ENCODE data around the gene LRRC26.

LRRC26 gene

DNA sequence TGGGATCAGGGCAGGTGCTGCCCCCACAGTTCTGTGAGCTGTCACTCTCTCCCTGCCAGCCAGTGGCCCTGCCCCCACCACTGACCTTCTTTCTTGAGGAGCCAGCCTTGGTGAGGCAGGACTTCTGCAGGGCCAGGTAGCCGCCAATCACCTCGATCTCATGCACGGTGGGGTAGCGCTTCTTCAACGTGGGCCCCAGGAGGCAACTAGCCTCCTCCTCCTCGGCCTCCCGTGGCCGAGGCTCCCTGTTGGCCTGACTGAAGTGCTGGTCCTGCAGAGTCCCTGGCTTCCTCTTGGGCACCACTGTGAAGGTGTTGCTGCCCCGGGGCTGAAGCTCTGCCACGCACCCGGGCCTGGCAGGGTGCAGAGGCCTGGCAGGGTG lies 29.0 kb upstream of the LRRC26 start:
- no peak for DNase-seq

DNA sequence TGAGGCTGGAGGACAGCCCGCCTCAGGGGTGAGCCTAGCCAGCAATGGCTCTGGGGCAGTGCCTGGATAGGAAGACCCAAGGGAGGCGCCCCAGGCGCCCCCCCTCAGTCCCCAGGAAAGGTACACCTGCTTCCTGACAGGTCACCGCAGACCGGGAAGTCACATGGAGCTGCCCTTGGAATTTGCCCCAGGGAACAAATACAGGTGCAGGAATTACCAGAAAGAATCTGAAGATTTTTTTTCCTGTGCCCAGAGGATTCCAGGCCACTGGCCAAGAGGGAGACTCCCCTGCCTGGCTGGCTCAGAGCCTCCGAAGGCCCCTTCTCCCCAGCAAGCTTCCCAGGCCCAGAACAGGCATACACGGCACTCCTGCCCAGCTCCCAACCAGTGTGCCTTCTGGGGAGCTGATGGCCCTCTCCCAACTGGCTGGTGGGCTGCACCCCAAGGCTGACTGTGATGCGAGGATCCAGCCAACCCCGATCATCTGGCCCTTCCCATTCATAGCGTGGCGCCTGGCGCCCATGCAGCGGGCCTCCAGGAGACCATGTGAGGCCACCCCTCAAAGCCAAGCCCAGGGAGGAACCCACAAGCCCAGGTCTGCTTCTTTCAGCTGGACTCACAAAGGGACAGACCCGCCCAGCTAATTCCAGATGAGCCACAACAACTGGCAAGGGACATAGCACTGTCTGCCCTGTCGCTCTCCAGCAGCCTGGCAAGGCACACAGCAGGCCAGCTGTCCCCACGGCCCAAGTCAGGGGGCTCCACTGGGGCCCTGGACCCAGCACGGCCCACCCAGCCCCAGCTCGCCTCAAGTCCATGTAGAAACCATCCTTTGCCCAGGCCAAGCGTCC lies 28.4 kb upstream of the LRRC26 start:
- DNase-seq: no peak

DNA sequence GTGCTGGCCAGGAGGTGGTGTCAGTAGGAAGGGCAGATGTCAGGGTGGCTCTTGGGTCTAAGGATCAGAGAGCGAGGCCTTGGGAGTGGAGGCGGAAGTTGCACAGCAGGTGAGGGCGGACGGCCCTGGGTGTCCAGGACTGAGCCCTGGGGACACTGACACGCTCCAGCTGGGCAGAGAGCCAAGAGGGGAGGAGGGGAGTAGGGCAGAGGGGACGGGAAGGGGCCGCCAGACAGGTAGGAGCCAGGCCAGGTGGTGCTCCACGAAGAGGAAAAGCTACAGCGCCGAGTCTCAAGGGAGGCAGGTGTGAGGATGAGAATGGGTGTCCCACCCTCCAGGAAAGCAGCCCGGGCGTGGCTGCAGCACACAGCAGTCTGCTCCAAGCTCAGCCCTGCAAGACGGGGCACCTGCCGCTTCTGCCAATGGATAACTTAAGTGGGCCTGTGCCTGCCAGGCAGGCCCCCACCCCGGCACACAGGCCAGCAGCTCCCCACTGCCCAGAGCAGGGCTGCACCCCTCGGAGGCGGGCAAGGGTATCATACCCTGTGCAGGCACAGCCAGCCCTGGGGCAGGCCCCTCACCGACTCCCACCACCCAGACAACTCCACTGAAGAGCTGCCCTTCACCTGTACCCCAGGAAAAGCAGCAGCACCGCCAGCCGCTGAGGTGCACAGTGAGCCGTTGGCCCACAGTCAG lies 25.8 kb upstream of the LRRC26 start:
- DNase-seq: no peak

DNA sequence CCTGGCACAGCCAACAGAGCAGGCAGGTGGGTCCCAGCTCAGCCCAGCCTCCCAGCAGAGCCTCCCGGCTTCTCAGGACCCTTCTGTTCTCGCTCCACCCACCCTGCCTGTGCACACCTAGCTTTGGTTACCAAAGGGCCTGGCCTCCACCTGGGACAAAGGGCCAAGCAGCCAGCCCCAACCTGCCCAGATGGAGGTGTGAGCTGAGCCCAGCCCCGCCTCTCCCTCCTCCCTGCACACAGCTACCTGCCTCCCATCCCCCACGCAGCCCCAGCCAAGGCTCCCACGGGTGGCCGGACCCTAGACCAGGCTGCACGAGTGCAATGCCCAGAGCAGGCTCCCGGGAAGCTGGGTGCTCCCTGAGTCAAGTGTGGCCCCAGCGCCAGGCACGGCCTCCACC lies 25.1 kb upstream of the LRRC26 start:
- DNase-seq: no peak

DNA sequence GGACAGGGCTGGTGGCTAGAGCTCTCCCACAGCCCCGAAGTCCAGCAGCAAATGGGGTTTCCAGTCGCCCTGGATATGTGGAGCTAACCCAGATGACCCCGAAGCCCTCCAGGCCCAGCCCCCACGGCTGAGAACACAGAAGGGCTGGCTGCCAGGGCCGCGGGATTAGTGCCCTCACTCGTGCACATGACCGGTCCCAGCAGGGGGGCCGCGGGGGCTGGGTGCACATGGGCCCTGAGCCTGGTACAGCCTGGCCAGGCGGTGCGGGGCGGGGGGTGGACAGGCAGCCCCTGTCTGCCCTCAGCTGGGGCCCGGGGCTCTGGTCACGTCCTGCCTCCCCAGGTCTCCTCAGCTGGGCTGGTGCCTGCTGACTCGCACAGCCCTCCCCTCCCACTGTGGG lies 24.5 kb upstream of the LRRC26 start:
- no peak for DNase-seq

DNA sequence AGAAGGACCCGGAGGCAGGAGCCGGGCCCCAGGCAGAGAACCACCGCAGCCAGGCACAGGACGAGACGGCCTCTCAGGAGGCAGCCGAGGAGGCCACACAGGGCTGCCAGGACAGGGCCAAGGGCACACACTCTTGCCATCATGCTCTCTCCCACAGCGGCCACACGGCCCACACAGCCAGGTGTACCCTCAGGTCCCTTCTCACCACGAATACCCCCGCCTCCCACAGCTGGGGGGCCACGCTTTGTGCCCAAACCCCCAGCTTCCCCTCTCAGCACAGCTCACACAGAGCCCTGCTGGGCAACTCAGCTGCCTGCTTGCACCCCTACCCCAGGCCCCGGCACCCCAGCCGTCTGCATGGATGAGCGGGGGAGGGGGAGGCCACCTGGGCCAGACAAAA lies 23.9 kb upstream of the LRRC26 start:
- DNase-seq: no peak

DNA sequence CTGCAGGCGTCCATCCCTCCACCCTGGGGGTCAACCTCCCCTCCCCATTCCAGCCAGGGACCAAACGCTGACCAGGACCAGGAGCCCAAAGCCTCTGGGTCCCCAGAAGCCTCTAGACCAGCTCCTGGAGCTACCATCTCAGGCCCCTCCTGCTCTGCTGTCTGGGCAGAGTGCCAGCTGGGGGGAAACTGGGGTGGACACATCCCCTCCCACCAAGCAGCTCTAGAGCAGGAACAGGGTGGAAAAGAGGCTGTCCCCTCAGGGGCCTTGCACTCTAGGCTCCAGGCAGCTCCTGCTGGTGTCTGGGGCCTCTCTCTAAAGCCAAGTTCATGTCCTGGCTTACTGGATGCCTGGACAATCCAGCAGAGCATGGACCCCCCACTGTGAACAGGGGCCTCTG lies 23.0 kb upstream of the LRRC26 start:
- DNase-seq: no peak

DNA sequence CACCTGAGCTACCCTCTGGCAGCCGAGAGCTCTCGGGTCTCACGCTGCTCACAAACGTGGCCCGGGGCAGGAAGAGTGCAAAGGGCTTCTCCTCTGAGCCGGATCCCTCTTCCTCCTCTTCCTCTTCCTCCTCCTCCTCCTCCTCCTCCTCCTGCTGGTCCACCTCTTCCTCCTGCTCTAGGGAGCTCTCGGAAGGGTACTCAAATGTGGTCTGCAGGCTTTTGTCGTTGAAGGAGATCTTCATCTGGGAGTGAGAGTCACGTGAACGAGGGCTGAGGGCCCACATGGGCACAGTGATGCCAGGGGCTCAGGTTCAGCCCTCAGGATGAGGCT lies 22.6 kb upstream of the LRRC26 start:
- DNase-seq: no peak

DNA sequence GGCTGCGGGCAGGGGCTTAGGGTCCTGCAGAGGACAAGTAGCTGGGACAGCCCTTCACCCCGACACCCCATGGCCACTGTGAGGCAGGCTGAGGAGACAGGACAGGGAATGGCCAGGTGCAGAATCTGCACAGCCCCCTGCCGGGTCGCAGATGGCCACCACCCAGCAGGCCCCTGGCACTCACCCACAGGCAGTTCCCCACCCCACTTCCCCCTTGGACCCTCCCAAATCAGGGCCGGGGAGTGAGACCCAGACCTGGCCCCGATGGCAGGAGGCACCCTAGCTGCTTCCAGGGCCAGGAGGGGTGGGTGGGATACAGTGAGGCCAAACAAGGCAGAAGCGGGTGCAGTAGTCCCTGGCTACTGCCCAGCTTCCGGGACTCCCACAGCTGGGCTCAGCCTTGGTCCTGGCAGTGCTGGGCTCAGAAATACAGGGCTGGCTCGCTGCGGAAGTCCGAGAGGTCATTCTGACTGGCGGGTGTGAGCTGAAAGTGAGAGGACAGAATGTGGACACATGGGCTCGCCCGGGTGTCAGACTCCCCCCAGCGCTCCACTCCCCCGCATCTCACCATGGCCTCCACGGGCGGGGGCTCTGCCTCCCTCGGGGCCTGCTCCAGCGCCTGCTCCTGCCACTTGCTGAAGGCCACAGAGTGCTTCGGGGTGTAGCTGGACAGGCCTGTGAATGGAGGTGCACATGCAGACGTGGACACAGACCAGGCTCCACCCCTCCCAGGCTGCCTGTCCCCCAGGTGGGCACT lies 22.0 kb upstream of the LRRC26 start:
- no peak for DNase-seq

DNA sequence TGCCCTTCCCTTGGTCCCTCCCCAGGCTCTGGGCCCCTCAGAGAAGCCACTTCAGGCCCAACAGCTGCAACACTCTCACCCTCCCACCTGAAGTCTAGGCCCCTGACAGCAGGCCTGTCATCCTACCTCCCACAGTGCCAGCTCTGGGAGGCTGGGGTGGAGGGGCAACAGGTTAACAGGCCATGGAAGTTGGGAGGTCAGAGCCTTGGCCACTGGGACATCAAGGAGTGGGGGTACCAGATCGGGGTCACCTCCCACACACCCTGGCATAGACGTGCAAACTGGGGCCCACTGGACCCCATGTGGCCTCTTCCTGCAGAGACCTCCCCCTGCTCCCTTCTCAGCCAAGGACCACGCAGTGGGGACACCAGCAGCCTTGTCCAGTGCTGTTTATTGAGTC lies 21.4 kb upstream of the LRRC26 start:
- DNase-seq: no peak

DNA sequence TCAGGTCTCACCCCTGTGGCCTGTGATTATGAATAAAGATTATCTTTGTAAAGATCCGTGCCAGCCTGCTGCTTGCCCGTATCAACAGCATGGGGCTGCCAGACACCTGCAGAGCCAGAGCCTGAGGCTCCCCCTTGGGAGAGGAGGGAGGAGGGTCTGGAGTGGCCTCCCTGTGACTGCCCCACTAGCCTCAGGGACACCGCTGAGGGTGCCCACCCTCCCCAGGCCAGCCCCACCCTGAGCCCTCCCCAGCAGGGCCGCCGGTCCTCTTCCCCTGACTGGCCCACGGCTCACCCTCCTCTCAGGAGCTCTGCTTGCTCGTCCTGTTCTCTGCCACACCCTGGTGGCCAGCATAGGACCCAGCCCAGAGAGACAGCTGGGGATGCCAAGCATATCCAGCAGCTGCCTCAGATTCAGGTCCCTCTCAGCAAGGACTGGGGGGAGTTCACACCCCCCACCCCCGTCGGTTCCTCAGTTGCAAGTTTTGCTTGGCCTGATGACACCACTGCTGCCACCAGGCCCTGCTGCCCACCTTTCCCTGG lies 20.5 kb upstream of the LRRC26 start:
- DNase-seq: no peak

DNA sequence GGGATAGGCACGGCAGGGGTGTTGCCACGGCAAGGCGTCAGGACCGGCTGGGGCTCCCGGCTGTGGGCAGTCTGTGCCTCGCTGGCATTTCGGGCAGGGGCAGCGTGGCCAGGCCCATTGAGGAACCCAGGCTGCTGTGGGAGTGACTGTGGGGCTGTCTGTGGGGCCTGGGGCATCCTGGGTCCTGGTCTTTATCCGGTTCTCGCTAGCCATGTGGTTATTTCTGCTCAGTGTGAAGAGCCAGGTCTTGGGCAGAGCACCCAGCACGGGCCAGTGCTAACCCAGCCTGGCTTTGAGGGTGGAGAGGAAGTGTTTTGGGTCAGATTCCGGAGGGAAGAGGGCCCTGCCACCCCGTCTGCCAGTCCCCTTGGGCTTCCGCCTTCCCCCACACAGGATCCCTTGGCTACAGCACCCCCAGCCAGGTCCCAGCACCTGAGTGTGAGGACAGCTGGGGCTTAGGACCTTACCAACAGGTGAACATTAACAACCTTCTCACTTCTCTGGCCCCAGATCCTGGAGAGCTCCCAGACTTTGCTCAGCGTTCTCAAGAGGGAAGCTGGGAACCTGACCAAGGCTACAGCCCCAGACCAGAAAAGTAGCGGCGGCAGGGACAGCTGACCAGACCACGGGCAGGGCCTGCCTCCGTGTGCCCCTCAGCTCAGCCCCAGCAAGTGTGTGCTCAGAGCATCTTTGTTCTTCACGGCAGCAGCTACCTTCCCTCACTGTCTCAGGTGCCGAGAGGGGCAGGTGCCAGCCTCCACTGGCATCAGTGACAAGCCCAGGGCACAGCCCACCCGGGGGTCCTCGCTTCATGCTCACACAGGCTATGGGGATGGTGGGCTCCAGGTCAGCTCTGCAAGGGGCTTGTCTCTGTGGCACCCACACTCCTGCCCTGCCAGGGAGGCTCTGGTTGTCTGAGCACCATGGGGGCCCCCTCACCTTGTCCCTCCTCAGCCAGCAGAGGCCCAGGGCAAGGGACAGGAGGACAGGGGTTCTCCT lies 19.7 kb upstream of the LRRC26 start:
- no peak for DNase-seq

DNA sequence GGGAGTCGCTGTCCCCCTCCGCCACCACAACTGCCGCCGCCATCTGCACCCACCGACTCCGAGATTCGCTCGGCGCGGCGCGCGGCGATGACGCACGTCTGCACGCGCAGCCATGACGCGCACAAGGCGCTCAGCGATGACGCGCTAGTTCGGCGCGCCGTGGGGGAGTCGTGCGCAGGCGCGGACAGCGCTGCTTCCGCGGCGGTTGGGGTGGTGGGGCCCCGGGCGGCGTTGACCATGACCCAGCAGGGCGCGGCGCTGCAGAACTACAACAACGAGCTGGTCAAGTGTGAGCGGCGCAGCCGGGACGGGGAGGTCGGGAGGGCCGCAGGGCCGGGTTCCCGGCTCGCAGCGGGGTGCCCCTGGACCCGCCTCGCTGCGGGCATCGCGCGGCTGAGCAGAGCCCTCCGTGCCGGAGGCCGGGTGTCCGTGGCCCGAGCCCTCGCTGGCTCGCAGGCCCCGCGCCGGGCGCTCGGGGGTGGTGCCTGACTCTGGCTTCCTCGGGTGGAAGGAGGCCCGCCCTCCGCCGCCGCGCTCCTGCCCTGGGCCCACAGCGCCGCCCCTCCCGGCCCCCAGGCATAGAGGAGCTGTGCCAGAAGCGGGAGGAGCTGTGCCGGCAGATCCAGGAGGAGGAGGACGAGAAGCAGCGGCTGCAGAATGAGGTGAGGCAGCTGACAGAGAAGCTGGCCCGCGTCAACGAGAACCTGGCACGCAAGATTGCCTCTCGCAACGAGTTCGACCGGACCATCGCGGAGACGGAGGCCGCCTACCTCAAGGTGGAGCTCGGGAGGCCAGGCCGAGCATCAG lies 18.8 kb upstream of the LRRC26 start, which contains the start of the genes ANAPC2 and SSNA1:
TSS of gene ANAPC2 (minus strand) at position 71 of the 807 bp plus-strand sequence. CDS start at position 43, 28 bp downstream.
TSS of gene SSNA1 (plus strand) at position 187 of the 807 bp plus-strand sequence. CDS start at position 238, 51 bp downstream.
- DNase-seq: peak; percentile 96

DNA sequence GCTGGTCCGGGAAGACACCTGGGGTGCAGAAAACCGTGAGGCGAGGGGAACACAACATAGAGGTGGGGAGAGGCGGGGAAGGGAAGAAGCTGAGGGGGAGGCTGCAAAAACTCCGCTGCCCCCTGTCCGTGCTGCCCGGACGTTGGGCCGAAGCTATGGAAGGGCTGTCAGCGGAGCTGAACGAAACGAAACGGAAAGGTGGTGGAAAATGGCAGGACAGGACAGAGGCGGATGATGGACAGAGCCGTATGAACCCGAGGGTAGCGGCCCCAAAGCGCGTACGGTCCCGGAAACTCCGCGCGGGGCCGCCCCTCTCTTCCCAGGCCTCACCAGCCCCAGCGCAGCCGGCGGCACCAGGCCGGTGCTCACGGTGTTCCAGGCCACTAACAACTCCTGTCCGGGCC lies 18.2 kb upstream of the LRRC26 start:
- no peak for DNase-seq

DNA sequence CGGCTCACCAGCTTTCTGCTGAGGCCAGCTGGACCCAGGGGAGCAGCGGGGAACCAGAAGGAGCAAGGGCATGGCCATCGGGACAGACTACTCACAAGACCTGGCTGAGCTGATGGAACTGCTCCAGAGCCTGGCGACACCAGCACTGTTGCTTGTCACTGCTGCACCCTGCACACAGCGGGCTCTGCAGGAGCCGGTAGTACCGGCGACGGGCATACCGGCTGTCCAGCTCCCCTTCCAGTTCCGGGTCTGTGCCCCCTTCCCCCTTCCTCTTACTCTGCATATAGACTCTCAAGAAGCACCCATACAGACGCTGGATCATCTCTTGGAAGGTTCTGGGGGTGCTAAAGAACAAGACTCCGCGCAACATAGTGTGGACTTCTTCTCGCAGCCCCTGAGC lies 17.5 kb upstream of the LRRC26 start:
- no peak for DNase-seq

DNA sequence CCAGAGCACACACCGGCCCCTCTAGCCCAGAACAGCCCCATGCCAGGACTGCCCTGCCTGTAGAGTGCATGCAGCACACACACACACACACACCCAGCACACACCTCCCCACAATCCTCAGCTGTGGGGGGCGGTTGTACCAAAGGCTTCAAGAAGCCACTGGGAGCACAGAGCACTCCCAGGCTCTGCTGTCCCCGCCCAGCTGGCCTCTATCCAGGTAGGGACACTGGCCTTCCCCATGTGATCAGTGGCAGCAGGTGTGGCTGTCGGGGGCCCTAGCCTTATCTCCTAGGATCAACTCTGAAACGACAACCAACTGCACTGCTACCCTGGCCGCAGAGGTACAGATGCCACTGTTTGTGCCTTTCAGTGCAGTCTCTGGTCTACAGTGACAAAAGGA lies 16.5 kb upstream of the LRRC26 start:
- DNase-seq: no peak

DNA sequence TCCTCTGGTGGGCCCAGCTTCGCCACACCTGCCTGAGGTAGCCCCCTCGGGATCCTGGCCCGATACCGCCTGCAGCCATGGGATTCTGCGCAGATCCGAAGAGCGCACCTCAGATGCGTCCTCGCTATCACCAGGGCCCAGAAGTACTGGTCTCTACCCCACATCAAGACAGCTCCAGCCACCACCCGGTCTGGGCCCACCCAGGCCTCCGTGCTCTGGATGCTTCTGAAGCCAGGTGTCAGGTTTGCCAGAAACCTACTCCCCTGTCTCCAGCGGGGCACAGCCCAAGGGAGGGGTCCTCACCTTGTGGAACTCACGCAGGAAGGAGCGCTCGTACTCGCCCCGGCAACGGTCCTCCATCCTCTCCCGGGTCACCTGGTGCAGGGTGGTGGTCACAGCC lies 16.1 kb upstream of the LRRC26 start:
- DNase-seq: no peak

DNA sequence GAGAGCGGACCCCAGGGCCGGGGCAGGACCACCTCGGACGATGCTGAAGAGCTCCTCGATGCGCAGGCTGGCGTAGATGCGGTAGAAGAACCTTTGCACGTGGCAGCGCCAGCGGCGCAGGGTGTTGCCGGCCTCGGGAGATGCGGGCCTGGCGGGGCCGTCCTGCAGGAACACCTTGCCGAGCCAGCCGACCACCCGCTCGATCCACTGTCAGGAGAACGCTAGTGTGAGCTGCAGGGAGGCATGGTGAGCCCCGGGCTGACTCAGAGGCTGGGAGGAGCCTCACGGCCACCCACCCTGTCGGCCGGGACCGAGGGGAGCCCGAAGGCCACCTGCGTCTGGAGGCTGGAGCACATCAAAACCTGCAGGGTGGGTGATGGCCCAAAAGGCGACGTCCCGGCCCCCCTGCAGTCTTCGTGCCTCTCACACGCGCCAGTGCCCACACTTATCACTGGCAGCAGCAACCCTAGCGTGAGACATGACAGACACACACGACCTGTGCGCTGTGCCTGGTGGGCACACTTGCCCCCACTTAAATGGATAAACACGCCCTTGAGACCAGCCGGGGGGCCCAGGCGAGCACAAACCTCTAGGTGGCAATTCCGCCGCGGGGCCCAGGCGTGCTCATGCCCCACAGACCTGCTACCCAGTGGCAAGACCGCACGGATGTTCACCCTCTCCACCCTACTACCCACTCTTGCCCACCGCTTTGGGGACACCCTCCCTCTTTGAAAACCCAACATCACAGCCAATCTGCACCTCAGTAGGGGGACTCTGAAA lies 15.2 kb upstream of the LRRC26 start:
- DNase-seq: no peak

DNA sequence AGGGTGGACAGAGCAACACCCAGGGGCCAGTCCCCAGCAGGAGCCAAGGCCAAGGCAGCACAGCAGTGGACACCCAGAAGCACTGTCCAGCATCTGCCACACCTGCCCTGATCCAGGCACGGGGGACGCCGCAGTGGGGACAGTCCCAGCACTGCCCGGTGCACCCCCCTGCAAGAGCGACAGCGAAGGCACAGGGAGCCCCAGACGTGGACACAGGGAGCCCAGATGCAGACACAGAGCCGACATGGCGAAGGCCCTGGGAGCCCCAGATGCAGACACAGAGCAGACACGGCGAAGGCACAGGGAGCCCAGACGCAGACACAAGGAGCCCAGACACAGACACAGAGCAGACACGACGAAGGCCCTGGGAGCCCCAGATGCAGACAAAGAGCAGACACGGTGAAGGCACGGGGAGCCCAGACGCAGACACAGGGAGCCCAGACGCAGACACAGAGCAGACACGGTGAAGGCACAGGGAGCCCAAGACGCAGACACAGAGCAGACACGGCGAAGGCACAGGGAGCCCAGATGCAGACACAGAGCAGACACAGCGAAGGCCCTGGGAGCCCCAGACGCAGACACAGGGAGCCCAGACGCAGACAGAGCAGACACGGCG lies 14.2 kb upstream of the LRRC26 start:
- DNase-seq: no peak

DNA sequence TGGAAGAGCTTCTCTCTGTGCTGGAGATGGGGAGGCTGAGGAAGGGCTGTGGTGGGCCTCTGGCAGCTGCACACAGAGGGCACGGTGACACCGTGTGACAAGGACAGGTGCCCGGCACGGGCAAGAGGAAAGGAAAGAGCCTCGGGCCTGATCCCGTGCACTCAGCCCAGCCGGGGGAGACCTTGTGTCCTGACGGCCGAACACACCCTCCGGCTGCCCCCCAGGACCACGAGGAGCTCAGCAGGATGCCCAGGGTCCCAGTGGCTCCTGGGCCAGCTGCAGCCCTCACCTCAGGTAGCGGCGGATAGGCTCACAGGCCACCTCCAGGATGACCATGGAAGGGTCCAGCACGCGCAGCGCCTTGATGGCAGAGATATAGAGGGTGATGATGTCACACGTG lies 13.0 kb upstream of the LRRC26 start:
- no peak for DNase-seq

Measured in femur (tissue), 1 donor.